Keratinocyte (primary cell): ENCODE measurements around the gene GPX2.

Experiments
- CTCF ChIP-seq, 3 experiments: IDR thresholded peaks in 1 of 3; conservative IDR thresholded peaks in 1 of 3; optimal IDR thresholded peaks in 1 of 3; 2 replicates in 2 of 3; 3 replicates in 1 of 3; pipeline versions ENCODE3 to v1.5.1; 2011; ENCODE audit warnings: low read length in 3 of 3, mild to moderate bottlenecking in 3 of 3, moderate library complexity in 2 of 3, control low read depth in 1 of 3, inconsistent platforms in 1 of 3; ENCODE audit not compliant: insufficient read depth in 2 of 3; ENCODE audit errors: extremely low read depth in 1 of 3
- EZH2 ChIP-seq: IDR thresholded peaks from one replicate; pipeline ENCODE4 v1.6.1; 2012; ENCODE audit warnings: inconsistent platforms, mild to moderate bottlenecking, low read length, moderate library complexity

DNA sequence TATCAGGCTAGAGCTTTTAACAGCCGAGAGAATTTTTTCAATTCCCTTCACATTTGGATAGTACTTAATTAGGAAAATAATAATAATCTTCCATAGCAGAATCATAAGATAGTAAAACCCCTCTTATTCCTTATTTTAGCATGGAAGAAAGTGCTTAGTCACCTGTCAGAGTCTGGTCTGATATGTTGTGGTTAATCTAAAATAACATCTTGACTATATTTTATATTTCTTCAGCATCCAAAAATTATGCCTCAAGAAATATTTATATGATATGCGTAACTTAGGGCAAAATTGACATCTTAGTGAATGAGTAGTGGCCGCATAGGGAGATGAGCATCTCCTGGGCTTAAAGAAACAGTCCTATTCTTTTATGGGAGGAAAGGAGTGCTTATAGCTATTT is 15.5 kb downstream of the GPX2 start:
- TF ChIP-seq CTCF (optimal IDR thresholded peaks at IDR 0.05 in 1 of 3, IDR thresholded peaks at IDR 0.05 in 1 of 3, conservative IDR thresholded peaks at IDR 0.05 in 1 of 3; ENCODE audit: extremely low read depth in 1 of 3, insufficient read depth in 2 of 3, low read length in 3 of 3) (no peak), EZH2 (no peak)
